HL-60 (cell line): ENCODE results near the gene PIP5KL1.

ENCODE experiments used
- DNase-seq, 2 experiments: peaks; one replicate each; pipeline ENCODE4 v3.0.0-alpha.2; 2010 to 2020; ENCODE audit warnings: low read depth in 1 of 2, low spot score in 1 of 2
- H3K27ac ChIP-seq: fragments of 250-450 bp; sonication (Bioruptor Pico); replicated peaks from 2 replicates; pipeline ENCODE4 v1.5.1; 2020; ENCODE audit warnings: mild to moderate bottlenecking, moderate library complexity
- H3K27me3 ChIP-seq: fragments of 250-450 bp; sonication (Bioruptor Pico); 2 replicates; pipeline ENCODE4 v1.5.1; 2021; ENCODE audit warnings: mild to moderate bottlenecking, moderate library complexity; ENCODE audit not compliant: insufficient read depth, poor library complexity, severe bottlenecking
- H3K4me3 ChIP-seq: replicated peaks from 2 replicates; pipeline ENCODE4 v1.5.1; 2011; ENCODE audit warnings: mild to moderate bottlenecking, control low read depth, low read length; ENCODE audit not compliant: insufficient read depth
- GABPA ChIP-seq: IDR thresholded peaks from 2 replicates; pipeline ENCODE4 v1.6.1; 2012; ENCODE audit warnings: low read depth
- POLR2AphosphoS5 ChIP-seq: IDR thresholded peaks from 2 replicates; pipeline ENCODE4 v1.6.1; 2012; ENCODE audit warnings: low read depth
- REST ChIP-seq: IDR thresholded peaks from 2 replicates; pipeline ENCODE4 v1.6.1; 2012; ENCODE audit warnings: low read depth; ENCODE audit not compliant: insufficient replicate concordance
- SPI1 ChIP-seq: IDR thresholded peaks from 2 replicates; pipeline ENCODE4 v1.6.1; 2012; ENCODE audit warnings: low read depth, mild to moderate bottlenecking, borderline replicate concordance
- TF ChIP-seq, protein P1 (sequence below): IDR thresholded peaks from one replicate; pipeline ENCODE4 v1.5.1; 2011; ENCODE audit warnings: low read length, control low read depth, inconsistent platforms; ENCODE audit not compliant: insufficient read depth

The PIP5KL1 gene

DNA sequence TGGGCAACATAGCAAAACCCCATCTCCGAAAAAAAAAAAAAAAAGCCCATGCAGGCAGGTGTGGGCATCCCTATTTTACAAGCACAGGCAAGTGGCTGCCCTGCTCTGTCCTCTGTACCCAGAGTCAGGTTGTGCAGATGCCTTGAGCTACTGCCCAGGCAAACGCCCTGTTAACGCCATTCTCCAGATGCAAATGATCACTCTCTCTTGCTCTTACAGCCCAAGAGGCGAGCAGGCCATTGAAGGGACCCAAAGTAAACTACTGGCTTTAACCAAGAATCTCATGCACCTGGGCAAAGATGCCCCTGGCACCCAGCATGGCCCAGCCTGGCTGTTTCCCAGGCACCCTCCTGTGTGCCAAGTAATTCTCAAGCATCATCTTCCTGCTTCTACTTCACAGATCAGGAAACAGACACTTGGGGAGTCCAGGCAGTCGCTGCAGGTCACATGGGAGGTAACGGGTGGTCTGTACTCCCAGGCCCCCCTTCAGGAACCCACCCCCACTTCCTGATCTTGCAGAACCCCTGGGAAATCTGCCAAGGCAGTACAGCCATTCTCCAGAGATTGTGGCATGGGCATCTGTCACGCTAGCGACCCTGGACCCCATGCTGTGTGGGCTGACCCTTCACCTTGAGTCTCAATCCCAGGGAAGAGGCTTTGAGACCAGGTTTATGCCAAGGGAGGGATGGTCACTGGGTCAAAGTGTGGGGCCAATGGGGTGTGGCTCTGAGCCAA, 36.0 kb upstream of the PIP5KL1 start:
- no peak for DNase-seq
- H3K27ac ChIP-seq, result no peak overlapping the region
- H3K27me3 ChIP-seq, result no peaks in the 10 kb centered on the region
- no peak for TF ChIP-seq GABPA
- no peak for TF ChIP-seq REST
- TF ChIP-seq POLR2AphosphoS5, result no peak
- TF ChIP-seq, protein P1, sequence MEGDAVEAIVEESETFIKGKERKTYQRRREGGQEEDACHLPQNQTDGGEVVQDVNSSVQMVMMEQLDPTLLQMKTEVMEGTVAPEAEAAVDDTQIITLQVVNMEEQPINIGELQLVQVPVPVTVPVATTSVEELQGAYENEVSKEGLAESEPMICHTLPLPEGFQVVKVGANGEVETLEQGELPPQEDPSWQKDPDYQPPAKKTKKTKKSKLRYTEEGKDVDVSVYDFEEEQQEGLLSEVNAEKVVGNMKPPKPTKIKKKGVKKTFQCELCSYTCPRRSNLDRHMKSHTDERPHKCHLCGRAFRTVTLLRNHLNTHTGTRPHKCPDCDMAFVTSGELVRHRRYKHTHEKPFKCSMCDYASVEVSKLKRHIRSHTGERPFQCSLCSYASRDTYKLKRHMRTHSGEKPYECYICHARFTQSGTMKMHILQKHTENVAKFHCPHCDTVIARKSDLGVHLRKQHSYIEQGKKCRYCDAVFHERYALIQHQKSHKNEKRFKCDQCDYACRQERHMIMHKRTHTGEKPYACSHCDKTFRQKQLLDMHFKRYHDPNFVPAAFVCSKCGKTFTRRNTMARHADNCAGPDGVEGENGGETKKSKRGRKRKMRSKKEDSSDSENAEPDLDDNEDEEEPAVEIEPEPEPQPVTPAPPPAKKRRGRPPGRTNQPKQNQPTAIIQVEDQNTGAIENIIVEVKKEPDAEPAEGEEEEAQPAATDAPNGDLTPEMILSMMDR, result no peak
- H3K4me3 ChIP-seq, result no peak overlapping the region

GRCh38 chr9:127965953-127966352, 35.4 kb upstream of the PIP5KL1 start:
- no peak for DNase-seq
- Histone ChIP-seq H3K27me3 (no peaks in the 10 kb centered on the region), H3K27ac (no peak overlapping the region), H3K4me3 (no peak overlapping the region)
- TF ChIP-seq POLR2AphosphoS5 (no peak), GABPA (no peak), REST (no peak), SPI1 (no peak)
- TF ChIP-seq, protein P1, result no peak

DNA sequence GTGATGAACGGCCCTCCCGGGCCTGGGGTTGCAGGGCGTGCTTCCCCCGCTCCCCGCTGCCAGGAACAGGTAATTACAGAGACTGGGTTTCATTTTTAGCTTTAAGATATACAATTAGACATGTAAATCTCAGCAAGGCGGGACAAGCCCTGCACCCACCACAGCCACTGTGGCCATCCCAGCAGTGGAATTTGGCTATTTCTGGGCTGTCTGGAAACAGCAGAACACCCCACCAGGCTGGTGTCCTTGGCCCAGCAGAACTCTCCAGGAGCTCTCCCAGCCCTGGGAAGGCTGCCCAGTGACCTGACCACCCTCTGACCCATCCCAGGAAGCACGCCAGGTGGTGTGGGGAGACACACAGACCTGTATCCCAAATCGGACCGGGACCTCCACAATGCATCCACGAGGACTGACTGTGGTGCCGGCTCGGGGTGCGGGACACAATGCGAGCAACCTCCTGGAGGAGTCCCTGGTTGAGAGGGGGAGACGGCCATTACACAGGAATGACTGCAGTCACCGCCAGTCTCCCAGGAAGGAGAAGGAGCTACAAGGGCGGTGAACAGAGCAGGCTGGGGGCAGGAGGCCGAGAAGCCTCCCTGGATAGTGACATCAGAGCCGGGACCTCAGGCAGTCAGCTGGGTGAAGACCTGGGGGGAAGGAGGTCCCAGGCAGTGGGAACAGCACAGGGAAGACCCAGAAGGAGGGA, 32.9 kb upstream of the PIP5KL1 start:
- no peak overlapping the region for H3K27ac ChIP-seq
- TF ChIP-seq GABPA (no peak), SPI1 (no peak), REST (no peak), POLR2AphosphoS5 (no peak)
- TF ChIP-seq, protein P1, result no peak
- H3K4me3 ChIP-seq, result no peak overlapping the region
- no peaks in the 10 kb centered on the region for H3K27me3 ChIP-seq
- DNase-seq, result no peak
